HepG2 (cell line): ENCODE data around the gene PMM2. TPM values are rescaled to one million over a fixed set of nuclear protein-coding genes. Genes with fewer than 3 reads are reported as not detected.

Experiments
- ADNP ChIP-seq: sonication (generic); formaldehyde crosslinking; IDR thresholded peaks from 2 replicates; pipeline ENCODE4 v1.4.0; 2020; ENCODE audit warnings: missing genetic modification reagents
- AGO1 ChIP-seq: fragments of 200-400 bp; formaldehyde crosslinking; IDR thresholded peaks from 2 replicates; pipeline ENCODE4 v1.6.1; 2017; ENCODE audit warnings: mild to moderate bottlenecking, low read depth, low read length, moderate library complexity; ENCODE audit not compliant: poor library complexity, severe bottlenecking
- AHR ChIP-seq: IDR thresholded peaks from 2 replicates; pipeline ENCODE4 v1.6.1; 2018; ENCODE audit warnings: missing genetic modification reagents, missing compliant biosample characterization
- ETS1 ChIP-seq: sonication (generic); formaldehyde crosslinking; IDR thresholded peaks from 2 replicates; pipeline ENCODE4 v1.4.0; 2020; ENCODE audit warnings: missing genetic modification reagents
- FOSL2 ChIP-seq: sonication (generic); formaldehyde crosslinking; IDR thresholded peaks from 2 replicates; pipeline ENCODE4 v1.4.0; 2020; ENCODE audit warnings: missing genetic modification reagents
- GFI1 ChIP-seq: sonication (generic); formaldehyde crosslinking; IDR thresholded peaks from 2 replicates; pipeline ENCODE4 v1.5.0; 2020; ENCODE audit warnings: missing genetic modification reagents, mild to moderate bottlenecking, borderline replicate concordance
- HMGA1 ChIP-seq: sonication (generic); formaldehyde crosslinking; conservative IDR thresholded peaks from 2 replicates; pipeline ENCODE4 v1.4.0; 2020; ENCODE audit warnings: missing genetic modification reagents
- HNF1B ChIP-seq: sonication (generic); formaldehyde crosslinking; IDR thresholded peaks from 2 replicates; pipeline ENCODE4 v1.5.1; 2020; ENCODE audit warnings: mild to moderate bottlenecking, moderate library complexity, missing genetic modification reagents
- IRF9 ChIP-seq: sonication (generic); formaldehyde crosslinking; IDR thresholded peaks from 2 replicates; pipeline ENCODE4 v1.8.0; 2022; ENCODE audit warnings: missing genetic modification reagents, mild to moderate bottlenecking, borderline replicate concordance
- ONECUT2 ChIP-seq: sonication (generic); formaldehyde crosslinking; IDR thresholded peaks from 2 replicates; pipeline ENCODE4 v1.4.0; 2020; ENCODE audit warnings: missing genetic modification reagents
- RXRA ChIP-seq: sonication (generic); formaldehyde crosslinking; IDR thresholded peaks from 2 replicates; pipeline ENCODE4 v1.5.1; 2020; ENCODE audit warnings: missing genetic modification reagents
- SIN3A ChIP-seq: IDR thresholded peaks from 2 replicates; pipeline ENCODE4 v1.6.1; 2011; ENCODE audit warnings: low read depth, mild to moderate bottlenecking, control low read depth, low read length, borderline replicate concordance
- SRF ChIP-seq: IDR thresholded peaks from 2 replicates; pipeline ENCODE4 v1.6.1; 2011; ENCODE audit warnings: mild to moderate bottlenecking, low read depth, low read length, moderate library complexity
- ZBTB21 ChIP-seq: sonication (generic); formaldehyde crosslinking; IDR thresholded peaks from 2 replicates; pipeline ENCODE4 v1.4.0; 2020; ENCODE audit warnings: missing genetic modification reagents
- ZEB1 ChIP-seq: IDR thresholded peaks from 2 replicates; pipeline ENCODE4 v1.6.1; 2012; ENCODE audit warnings: mild to moderate bottlenecking, low read depth, inconsistent platforms; ENCODE audit not compliant: insufficient replicate concordance
- ZNF253 ChIP-seq: sonication (generic); formaldehyde crosslinking; IDR thresholded peaks from 2 replicates; pipeline ENCODE4 v1.8.0; 2022; ENCODE audit warnings: mild to moderate bottlenecking, missing genetic modification reagents, borderline replicate concordance
- ZNF296 ChIP-seq: sonication (generic); formaldehyde crosslinking; conservative IDR thresholded peaks from 2 replicates; pipeline ENCODE4 v1.5.0; 2020; ENCODE audit warnings: mild to moderate bottlenecking, missing genetic modification reagents
- ZNF3 ChIP-seq: IDR thresholded peaks from 2 replicates; pipeline ENCODE4 v1.7.0; 2017; ENCODE audit warnings: inconsistent platforms
- ZNF451 ChIP-seq: sonication (generic); formaldehyde crosslinking; IDR thresholded peaks from 2 replicates; pipeline ENCODE4 v1.5.0; 2020; ENCODE audit warnings: mild to moderate bottlenecking, missing genetic modification reagents
- ZNF512B ChIP-seq: sonication (generic); formaldehyde crosslinking; IDR thresholded peaks from 2 replicates; pipeline ENCODE4 v1.5.1; 2020; ENCODE audit warnings: missing genetic modification reagents, mild to moderate bottlenecking, borderline replicate concordance
- ZNF558 ChIP-seq: sonication (generic); formaldehyde crosslinking; IDR thresholded peaks from 2 replicates; pipeline ENCODE4 v1.9.0; 2022; ENCODE audit warnings: mild to moderate bottlenecking, missing genetic modification reagents, borderline replicate concordance
- ZNF781 ChIP-seq: sonication (generic); formaldehyde crosslinking; IDR thresholded peaks from 2 replicates; pipeline ENCODE4 v1.5.1; 2020; ENCODE audit warnings: borderline replicate concordance, mild to moderate bottlenecking, missing genetic modification reagents; ENCODE audit errors: not compliant biosample characterization
- ZNF83 ChIP-seq: sonication (generic); formaldehyde crosslinking; IDR thresholded peaks from 2 replicates; pipeline ENCODE4 v1.4.0; 2020; ENCODE audit warnings: missing genetic modification reagents, mild to moderate bottlenecking, borderline replicate concordance
- polyA plus RNA-seq, 8 experiments: library from polyadenylated mRNA; depleted of rRNA in 3 of 8; stranded (reverse) in 7 of 8; unstranded in 1 of 8; fragments of >200 nt; fragmentation: Illumina TruSeq in 4 of 8; extraction: Trizol in 4 of 8; gene quantifications; 2 replicates each; pipeline versions ENCODE4 v1.2.1 to v1.2.3, GENCODE V29; 2011 to 2016; ENCODE audit warnings: low read depth in 4 of 8, missing spikeins in 1 of 8, mixed read lengths in 1 of 8; ENCODE audit not compliant: insufficient read depth in 1 of 8
- total RNA-seq, 5 experiments: library from RNA; depleted of rRNA; stranded (reverse); fragments of >200 nt; fragmentation: Illumina TruSeq; extraction: Trizol; gene quantifications; 2 replicates each; pipeline ENCODE4 v1.2.3, GENCODE V29; 2016; ENCODE audit warnings: low read depth in 1 of 5

Gene PMM2
- total and polyA plus RNA-seq, 2 of the 13 experiments (the other 11 are each of a cell fraction or from before 2014, with no cell fraction given) = 52.2 to 93.7 TPM

GRCh38 chr16:8858994-8859912 lies 61.6 kb downstream of the PMM2 start (continued):
- TF ChIP-seq IRF9 (CRISPR knock-in tag) (0 out of 2 replicates have a peak, but pooled peaks have one; percentile 13), HMGA1 (CRISPR knock-in tag) (no peak), SRF (no peak), ETS1 (CRISPR knock-in tag) (no peak), HNF1B (no peak), RXRA (CRISPR knock-in tag) (peak; percentile 27; the same call in 1 of the 2 replicates), AHR (CRISPR knock-in tag) (no peak), ZNF558 (CRISPR knock-in tag) (no peak), ONECUT2 (CRISPR knock-in tag) (no peak), AGO1 (peak; percentile 96), SIN3A (no peak), ZNF512B (CRISPR knock-in tag) (peak; percentile 79; the same call in 1 of the 2 replicates), ZNF451 (CRISPR knock-in tag) (no peak), ZNF83 (CRISPR knock-in tag) (no peak), FOSL2 (CRISPR knock-in tag) (no peak; the same call in 1 of the 2 replicates), ADNP (CRISPR knock-in tag) (0 out of 2 replicates have a peak, but pooled peaks have one; percentile 25), ZNF781 (CRISPR knock-in tag) (peak; percentile 43), GFI1 (no peak), ZEB1 (no peak), ZNF253 (CRISPR knock-in tag) (no peak), ZNF296 (CRISPR knock-in tag) (no peak), ZBTB21 (CRISPR knock-in tag) (no peak), ZNF3 (CRISPR knock-in tag) (no peak)
